Endothelial cell of umbilical vein (primary cell): ENCODE measurements around the gene TOM1L2.

Experiments used
- CTCF ChIP-seq, 2 donors: IDR thresholded peaks; 1 replicate in 1 of 2; 2 replicates in 1 of 2; pipeline ENCODE4 v1.5.1; 2011; ENCODE audit warnings: low read length in 2 of 2, mild to moderate bottlenecking in 2 of 2, moderate library complexity in 2 of 2, control low read depth in 1 of 2, inconsistent platforms in 1 of 2, low read depth in 1 of 2; ENCODE audit not compliant: insufficient read depth in 1 of 2; ENCODE audit errors: extremely low read depth in 1 of 2
- FOS ChIP-seq: IDR thresholded peaks from 2 replicates; pipeline ENCODE4 v1.6.1; 2011; ENCODE audit warnings: mild to moderate bottlenecking, low read length, moderate library complexity, borderline replicate concordance; ENCODE audit not compliant: insufficient read depth
- GATA2 ChIP-seq: IDR thresholded peaks from 2 replicates; pipeline ENCODE4 v1.7.0; 2011; ENCODE audit warnings: low read depth, mild to moderate bottlenecking, moderate library complexity, mixed read lengths, low read length; ENCODE audit not compliant: insufficient read length, insufficient read depth
- MAX ChIP-seq: IDR thresholded peaks from 2 replicates; pipeline ENCODE4 v1.6.1; 2011; ENCODE audit not compliant: insufficient read depth, insufficient read length
- POLR2A ChIP-seq: IDR thresholded peaks from 2 replicates; pipeline ENCODE4 v1.6.1; 2012; ENCODE audit warnings: low read depth, mild to moderate bottlenecking, control low read depth, low read length

- no peak for TF ChIP-seq POLR2A
- TF ChIP-seq GATA2, result no peak
- no peak for TF ChIP-seq CTCF (IDR thresholded peaks at IDR 0.05; ENCODE audit: extremely low read depth in 1 of 2, insufficient read depth in 1 of 2, low read depth in 1 of 2, low read length in 2 of 2)
- TF ChIP-seq MAX, result no peak
- no peak for TF ChIP-seq FOS
Observed at GRCh38 chr17:18002171-18002570, 30.0 kb upstream of the TOM1L2 start.
